ENCODE measurements around the gene SLCO1A2.

DNA sequence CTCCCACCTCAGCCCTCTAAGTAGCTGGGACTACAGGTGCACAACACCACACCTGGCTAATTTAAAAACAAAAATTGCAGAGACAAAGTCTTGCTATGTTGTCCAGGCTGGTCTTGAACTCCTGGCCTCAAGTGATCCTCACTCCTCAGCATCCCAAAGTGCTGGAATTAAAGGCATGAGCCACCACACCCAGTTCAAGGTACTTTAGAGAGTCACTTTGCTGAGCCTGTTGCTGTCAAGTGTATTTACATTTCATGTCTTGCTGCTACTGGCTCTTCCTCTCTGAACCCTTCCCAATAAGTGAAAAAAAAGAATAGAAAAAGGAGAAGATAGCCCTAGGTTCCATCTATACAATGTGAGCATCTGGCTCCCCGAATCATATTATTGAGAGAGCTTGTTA is 38.4 kb downstream of the SLCO1A2 start:
- TF ChIP-seq POLR2AphosphoS5 (IDR thresholded peaks at IDR 0.05; ENCODE audit: borderline replicate concordance, low read depth, low read length) (no peak), EZH2 (IDR thresholded peaks at IDR 0.05) (no peak), FOXP2 (optimal IDR thresholded peaks at IDR 0.05; ENCODE audit: control extremely low read depth, extremely low read length, insufficient read depth) (no peak)
